ENCODE measurements around the gene CIPC.

Gene CIPC

GRCh38 chr14:77103951-77104350 lies 5.9 kb downstream of the CIPC start:
- DNase-seq: no peak

DNA sequence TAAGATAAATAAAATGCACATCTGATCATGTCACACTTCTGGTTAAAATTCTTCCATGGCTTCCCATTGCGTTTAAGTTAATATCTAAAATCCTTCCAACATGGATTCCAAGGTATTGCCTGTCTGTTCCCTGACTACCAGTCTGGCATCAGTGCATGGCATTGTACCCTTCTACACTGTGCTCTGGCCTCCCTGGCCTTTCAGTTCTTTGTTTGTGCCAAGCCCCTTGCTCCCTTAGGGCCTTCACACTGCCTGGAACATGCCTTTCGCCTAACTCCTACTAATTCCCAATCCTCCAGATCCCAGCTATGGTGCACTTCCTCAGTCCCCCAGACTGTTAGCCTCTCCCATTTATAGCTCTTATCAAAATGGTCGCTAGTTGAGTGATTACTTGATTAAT lies 6.3 kb downstream of the CIPC start:
- no peak for DNase-seq

DNA sequence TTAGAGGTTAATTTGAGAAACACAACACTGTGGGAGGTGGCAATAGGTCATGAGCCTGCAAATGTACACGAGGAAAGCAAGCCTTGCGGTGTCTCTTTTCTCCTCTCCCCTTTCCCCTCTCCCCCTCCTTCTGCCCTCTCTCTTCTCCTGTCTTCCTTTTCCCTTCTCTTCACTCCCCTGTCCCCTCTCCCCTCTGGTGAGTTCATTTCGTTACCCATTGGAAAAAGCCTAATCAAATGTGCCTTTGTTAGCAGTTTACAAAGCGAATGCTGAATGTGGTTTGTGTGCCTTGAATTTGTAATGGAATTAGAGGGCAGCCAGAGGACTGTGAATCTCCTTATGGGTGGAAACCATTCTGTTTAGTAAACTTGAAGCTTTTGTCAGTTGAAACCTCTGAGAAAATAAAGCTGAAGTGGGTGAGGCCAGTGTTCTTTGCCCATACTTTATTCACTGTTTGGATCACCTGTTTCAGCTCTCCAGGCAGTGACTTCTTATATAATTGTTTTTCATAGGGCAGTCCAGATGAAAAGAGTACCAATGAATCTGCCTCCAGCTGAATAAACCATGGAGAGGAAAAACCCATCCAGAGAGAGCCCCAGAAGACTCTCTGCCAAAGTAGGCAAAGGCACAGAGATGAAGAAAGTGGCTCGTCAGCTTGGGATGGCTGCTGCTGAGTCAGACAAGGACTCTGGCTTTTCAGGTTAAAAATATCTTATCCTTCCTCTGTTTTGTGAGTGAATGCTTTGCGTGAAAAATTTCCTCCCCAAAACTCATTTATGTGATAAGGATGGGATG lies 7.3 kb downstream of the CIPC start:
- no peak for DNase-seq

DNA sequence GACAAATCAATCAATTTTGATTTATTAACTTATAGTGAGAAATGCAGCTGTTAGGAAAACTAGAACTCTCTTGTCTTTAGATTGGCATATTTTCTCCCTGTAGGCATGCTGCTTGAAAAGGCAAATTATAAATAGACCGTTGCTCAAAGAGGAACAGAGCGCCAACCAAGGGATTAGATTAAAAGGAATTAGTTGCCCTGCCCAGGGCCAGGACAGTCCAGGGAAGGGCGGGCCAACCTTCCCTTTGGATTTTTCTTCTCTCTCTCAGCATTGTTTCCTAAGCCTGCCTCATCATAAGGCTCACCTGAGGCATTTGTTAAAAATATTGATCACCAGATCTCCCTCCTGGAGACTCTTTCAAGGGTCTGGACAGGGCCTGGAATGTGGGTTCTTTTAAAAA lies 8.6 kb downstream of the CIPC start:
- peak in 1 of 2 experiments; percentile 46 for DNase-seq

DNA sequence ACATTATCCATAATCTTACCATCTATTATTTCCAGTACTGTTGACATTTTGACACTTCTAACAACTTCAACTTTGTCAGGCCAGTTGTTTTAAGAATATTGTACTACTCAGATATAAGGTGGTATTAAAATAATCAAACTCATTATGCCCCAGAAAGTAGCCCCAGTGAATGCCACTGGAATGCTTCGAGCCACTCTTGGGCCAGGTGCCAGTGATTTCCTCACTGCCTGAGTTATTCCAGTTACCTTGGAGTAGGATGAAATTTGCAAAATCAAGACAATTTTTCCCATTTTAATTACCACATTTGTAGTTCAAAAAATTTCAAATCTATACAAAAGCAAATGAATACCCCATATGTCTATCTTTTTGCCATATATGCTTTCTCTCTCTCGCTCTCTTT lies 9.2 kb downstream of the CIPC start:
- no peak for DNase-seq

GRCh38 chr14:77108753-77109152 lies 10.7 kb downstream of the CIPC start:
- no peak for DNase-seq

DNA sequence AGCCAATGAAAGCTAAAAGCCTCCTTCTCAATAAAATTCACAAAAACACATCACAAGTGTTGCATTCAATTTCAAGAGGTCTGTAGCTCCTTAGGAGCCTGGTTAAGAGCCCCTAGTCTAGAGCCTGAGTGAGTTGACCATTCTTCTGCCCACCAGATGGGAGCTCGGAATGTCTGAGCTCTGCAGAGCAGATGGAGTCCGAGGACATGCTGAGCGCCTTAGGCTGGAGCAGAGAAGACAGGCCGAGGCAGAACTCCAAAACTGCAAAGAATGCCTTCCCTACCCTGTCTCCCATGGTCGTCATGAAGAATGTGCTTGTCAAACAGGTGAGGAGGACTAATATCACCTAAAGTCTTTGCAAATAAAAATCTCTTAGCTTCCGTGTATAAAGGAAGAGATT lies 11.6 kb downstream of the CIPC start:
- peak; percentile 53 to 83 for DNase-seq

GRCh38 chr14:77110286-77110685 lies 12.2 kb downstream of the CIPC start:
- DNase-seq: no peak

- no peak for DNase-seq
These were observed 13.0 kb downstream of the CIPC start for GRCh38 chr14:77111021-77111420.

- DNase-seq: no peak
These were observed 15.6 kb downstream of the CIPC start for GRCh38 chr14:77113644-77114043.

- DNase-seq: no peak
These were observed 16.6 kb downstream of the CIPC start for GRCh38 chr14:77114609-77115008.

GRCh38 chr14:77116172-77116817 lies 18.2 kb downstream of the CIPC start:
- DNase-seq: peak; percentile 78 to 99

DNA sequence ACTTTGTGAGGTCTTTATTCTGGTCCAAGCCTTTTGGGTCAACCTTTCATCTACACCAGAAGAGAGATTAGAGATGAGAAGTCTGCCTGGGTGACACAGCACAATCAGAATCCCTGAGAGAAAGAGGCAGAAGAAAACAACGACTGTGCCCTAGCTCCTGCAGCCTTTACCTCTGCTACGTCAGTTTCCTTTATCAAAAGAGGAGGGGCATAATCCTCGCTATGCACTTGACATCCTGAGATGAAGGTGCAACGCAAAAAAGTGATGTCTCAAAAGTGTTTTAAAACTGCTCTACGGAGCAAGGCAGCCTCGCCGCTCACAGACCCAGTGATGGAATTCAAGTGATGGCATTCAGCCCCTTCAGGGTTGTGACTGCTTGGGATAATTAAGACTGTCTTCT lies 21.8 kb downstream of the CIPC start:
- DNase-seq: no peak

- DNase-seq: peak; percentile 36 to 59
These were observed 23.0 kb downstream of the CIPC start for GRCh38 chr14:77120771-77121743.

DNA sequence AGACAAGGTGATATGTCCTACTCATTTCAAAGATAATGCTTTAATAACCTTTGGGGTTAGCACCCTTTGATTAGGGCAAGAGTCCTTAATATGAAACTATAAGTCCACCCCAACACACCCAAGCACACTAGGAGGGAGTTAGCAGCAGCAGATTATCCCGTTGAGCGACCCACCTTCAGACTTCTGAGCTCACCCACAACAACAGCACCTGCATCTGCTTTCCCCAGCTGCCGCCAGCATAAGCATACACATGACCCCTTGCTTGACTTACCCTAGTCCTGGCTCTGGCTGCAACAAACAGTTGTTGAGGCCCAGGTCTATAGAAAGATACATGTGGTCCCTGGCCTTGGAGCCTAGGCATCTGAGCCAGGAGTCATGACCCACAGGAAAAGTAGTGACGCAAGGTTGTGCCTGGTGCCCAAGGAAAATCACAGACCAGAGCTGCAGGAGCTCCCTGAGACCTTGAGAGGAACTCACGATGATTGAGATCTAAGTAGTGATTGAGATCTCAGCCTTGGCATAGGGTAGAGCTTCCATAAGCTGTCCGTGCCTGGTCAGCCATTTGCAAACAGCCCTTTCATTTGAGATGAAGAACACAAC lies 24.6 kb downstream of the CIPC start:
- DNase-seq: no peak

DNA sequence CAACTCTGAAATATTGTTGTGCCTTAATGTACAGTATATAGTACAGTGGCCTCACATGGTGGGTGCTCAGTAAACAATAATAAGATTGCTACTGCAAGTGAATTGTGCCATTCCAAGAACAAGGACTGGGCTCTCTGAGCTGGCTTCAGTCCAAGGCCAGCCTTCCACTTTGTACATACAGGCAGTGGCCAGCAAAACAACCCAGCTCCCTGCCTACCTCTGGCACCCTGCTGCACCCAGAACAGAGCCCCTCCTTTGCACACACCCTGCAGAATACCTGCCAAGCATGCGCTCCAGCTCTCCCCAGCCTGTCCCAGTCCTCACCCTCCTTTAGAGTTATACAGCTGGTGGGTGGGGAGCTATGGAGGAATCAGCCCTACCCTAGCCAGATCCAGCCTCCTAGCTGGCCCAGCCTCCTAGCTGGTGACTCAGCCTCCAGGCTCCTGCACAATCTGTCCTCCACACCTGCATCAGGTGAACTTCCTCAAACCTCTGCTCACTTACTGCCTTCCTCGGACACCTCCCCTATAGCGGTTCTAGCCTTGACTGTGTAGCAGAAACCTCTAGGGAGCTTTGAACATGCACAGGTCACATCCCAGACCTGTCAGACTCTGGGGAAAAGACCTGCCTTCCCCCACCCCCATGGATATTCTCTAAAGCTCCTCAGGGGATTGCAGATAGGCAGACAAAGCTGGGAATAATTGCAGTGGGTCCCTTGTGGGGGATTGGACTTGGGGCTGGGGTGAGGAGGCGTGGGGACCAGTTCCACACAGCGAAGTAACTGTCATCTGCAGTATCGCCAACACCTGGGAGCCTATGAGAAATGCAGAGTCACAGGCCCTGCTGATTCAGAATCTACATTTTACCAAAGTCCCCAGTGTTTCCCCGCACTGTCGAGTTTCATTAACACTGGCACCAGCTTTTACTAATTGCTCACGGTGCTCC lies 25.6 kb downstream of the CIPC start:
- peak in 1 of 2 experiments; percentile 52 for DNase-seq

GRCh38 chr14:77124345-77125280 lies 26.6 kb downstream of the CIPC start:
- DNase-seq: no peak

DNA sequence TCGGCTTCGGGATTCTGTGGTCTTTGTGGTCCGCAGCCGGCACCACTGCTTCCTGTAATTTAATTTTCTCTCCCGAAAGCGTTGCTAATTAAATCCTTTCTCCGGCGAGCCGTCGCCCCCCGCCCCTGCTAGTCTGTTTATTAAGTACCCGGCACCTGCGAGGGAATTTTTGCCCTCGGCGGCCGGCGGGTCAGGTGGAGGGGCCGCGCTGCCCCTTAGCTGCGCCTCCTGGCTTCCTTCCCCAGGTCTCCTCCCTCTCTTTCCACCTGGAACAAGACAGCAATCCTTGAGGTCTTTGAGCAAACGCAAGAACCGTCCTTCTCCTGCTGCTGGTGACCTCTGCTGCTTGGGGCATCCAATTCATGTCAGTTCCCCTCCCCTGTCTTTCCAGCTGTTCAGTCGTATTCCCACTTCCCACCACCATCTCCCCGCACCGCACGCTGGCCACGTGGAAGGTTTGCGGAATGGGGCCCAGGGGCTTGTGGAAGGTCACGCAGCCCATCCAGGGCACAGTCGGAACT lies 27.3 kb downstream of the CIPC start:
- DNase-seq: no peak

DNA sequence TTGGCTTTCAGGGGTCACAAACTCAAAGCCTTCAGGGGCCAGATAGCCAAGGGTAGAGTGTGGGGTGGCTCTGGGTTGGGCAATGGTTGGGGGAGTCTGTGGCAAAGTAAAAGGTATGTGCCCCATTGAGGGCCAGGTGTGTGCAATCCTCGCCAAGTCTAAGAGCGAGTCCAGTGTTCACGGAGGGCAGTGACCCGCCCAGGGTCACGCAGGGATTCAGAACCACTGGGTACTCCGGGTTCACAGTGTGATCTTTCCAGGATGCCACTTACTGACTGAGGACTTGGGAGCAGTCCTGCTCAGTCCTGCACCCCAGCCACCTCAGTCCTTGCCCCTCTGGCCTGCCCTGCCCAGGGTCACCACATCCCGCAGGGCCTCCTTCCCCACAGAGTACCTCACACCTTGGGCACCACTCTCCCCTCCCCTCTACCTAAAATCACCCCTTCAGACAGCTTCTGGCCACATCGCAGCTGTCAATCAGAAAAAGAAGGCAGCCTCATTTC lies 27.8 kb downstream of the CIPC start:
- DNase-seq: no peak

GRCh38 chr14:77126461-77126990 lies 28.5 kb downstream of the CIPC start:
- no peak for DNase-seq

All from cerebellar nuclear complex (tissue), 1 donor.